HepG2 (cell line): ENCODE data around the gene CHRD. TPM values are rescaled to one million over a fixed set of nuclear protein-coding genes. Genes with fewer than 3 reads are reported as not detected.

Source experiments
- ATAC-seq: fragments of 200-7000 bp; cut with Tn5 transposase; 3 replicates; pipeline ENCODE4 v1.9.1; 2020; ENCODE audit warnings: mild to moderate bottlenecking, moderate library complexity
- BruUV-seq: library from RNA; stranded (reverse); fragments of 400-500 nt; replicated peaks from 2 replicates; lab custom pipeline; 2021; lab: Mats Ljungman, UMichigan
- CTCF ChIA-PET: fragments of 300-600 bp; formaldehyde crosslinking; extraction: SDS; loops from one replicate; lab custom pipeline; 2021; ENCODE audit warnings: low total read pairs, inconsistent platforms, low intra/inter-chr PET ratio; lab: Yijun Ruan, JAX
- POLR2A ChIA-PET: fragments of 350-600 bp; sonication (Branson Sonifier 250); formaldehyde crosslinking; loops from one replicate; lab custom pipeline; 2020; ENCODE audit warnings: antibody characterized with exemption, inconsistent platforms; lab: Yijun Ruan, JAX
- DNase-seq: peaks from one replicate; pipeline ENCODE4 v3.0.0-alpha.2; 2015; ENCODE audit warnings: low spot score
- FAIRE-seq: peaks from 3 replicates; lab custom pipeline; 2011; peaks lifted over from hg19 to GRCh38; lab: Jason Lieb, UNC
- H2AFZ ChIP-seq: one replicate; pipeline ENCODE4 v1.6.1; 2011; ENCODE audit warnings: low read length, inconsistent platforms
- H3K27ac ChIP-seq: fragments of 300-600 bp; 3 replicates; pipeline ENCODE4 v1.8.0; 2011; ENCODE audit warnings: mixed run types, mild to moderate bottlenecking, mixed read lengths, low read length, inconsistent platforms; ENCODE audit not compliant: insufficient read depth; ENCODE audit errors: extremely low read length
- H3K27me3 ChIP-seq, 2 experiments: fragments of 200-600 bp in 1 of 2; 2 replicates in 1 of 2; 3 replicates in 1 of 2; pipeline versions ENCODE4 v1.6.0 to v1.8.0; 2011; ENCODE audit warnings: low read length in 2 of 2, mild to moderate bottlenecking in 2 of 2, moderate library complexity in 2 of 2, inconsistent platforms in 1 of 2; ENCODE audit not compliant: insufficient read depth in 2 of 2, control insufficient read depth in 1 of 2
- H3K36me3 ChIP-seq, 2 experiments: fragments of 200-600 bp in 1 of 2; replicated peaks in 1 of 2; 2 replicates in 1 of 2; 3 replicates in 1 of 2; pipeline versions ENCODE4 v1.5.1 to v1.8.0; 2011; ENCODE audit warnings: low read length in 2 of 2, inconsistent platforms in 1 of 2; ENCODE audit not compliant: insufficient read depth in 2 of 2, control insufficient read depth in 1 of 2
- H3K4me1 ChIP-seq: 2 replicates; pipeline ENCODE4 v1.5.1; 2012; ENCODE audit warnings: low read length, inconsistent platforms; ENCODE audit not compliant: insufficient read depth
- H3K4me2 ChIP-seq: 2 replicates; pipeline ENCODE4 v1.6.0; 2011; ENCODE audit warnings: low read depth, low read length, inconsistent platforms
- H3K4me3 ChIP-seq, 3 experiments: fragments of 200-600 bp in 1 of 3; sonication (generic), shearing (Covaris generic) in 1 of 3; replicated peaks in 1 of 3; 2 replicates each; pipeline ENCODE4 v1.5.1; 2011 to 2016; ENCODE audit warnings: low read length in 3 of 3, inconsistent platforms in 2 of 3, low read depth in 2 of 3, mild to moderate bottlenecking in 2 of 3, control low read depth in 1 of 3, mixed read lengths in 1 of 3; ENCODE audit not compliant: insufficient read depth in 1 of 3
- H3K79me2 ChIP-seq: one replicate; pipeline ENCODE4 v1.6.1; 2011; ENCODE audit warnings: low read length, inconsistent platforms; ENCODE audit not compliant: insufficient read depth
- H3K9ac ChIP-seq: 2 replicates; pipeline ENCODE4 v1.6.0; 2011; ENCODE audit warnings: mild to moderate bottlenecking, low read depth, low read length, inconsistent platforms; ENCODE audit not compliant: insufficient read depth
- H3K9me3 ChIP-seq: 2 replicates; pipeline ENCODE4 v1.5.1; 2012; ENCODE audit warnings: mild to moderate bottlenecking, low read length
- H4K20me1 ChIP-seq: 2 replicates; pipeline ENCODE4 v1.6.0; 2011; ENCODE audit warnings: inconsistent platforms, mild to moderate bottlenecking, low read length, moderate library complexity; ENCODE audit not compliant: insufficient read depth
- AGO2 ChIP-seq: fragments of 200-400 bp; formaldehyde crosslinking; optimal IDR thresholded peaks from 2 replicates; pipeline ENCODE3; 2017; ENCODE audit warnings: mild to moderate bottlenecking, low read depth, low read length, moderate library complexity
- PLRG1 ChIP-seq: fragments of 450-650 bp; conservative IDR thresholded peaks from 2 replicates; pipeline ENCODE4 v1.6.1; 2016
- STAG1 ChIP-seq: sonication (generic); formaldehyde crosslinking; IDR thresholded peaks from 2 replicates; pipeline ENCODE4 v1.4.0; 2020; ENCODE audit warnings: missing genetic modification reagents
- WGBS: methylation state at CpG from one replicate; pipeline ENCODE4 v1.1.6; 2017; ENCODE audit warnings: low lambda C conversion rate; 5-methylcytosine and 5-hydroxymethylcytosine counted together
- in situ Hi-C: cut with HindIII; loops from 2 replicates; pipeline ENCODE4 v1.10.0; 2017; ENCODE audit warnings: low pct_unique_long_range_greater_than_20kb; ENCODE audit not compliant: extremely low pct_ligation_motif_present
- intact Hi-C: fragments of 100-400 bp; cut with micrococcal nuclease; formaldehyde crosslinking; loops from one replicate; pipeline ENCODE4 v1.10.0; 2022; ENCODE audit not compliant: unreplicated experiment
- polyA plus RNA-seq, 8 experiments: library from polyadenylated mRNA; depleted of rRNA in 3 of 8; stranded (reverse) in 7 of 8; unstranded in 1 of 8; fragments of >200 nt; fragmentation: Illumina TruSeq in 4 of 8; extraction: Trizol in 4 of 8; gene quantifications; 2 replicates each; pipeline versions ENCODE4 v1.2.1 to v1.2.3, GENCODE V29; 2011 to 2016; ENCODE audit warnings: low read depth in 4 of 8, missing spikeins in 1 of 8, mixed read lengths in 1 of 8; ENCODE audit not compliant: insufficient read depth in 1 of 8
- total RNA-seq, 5 experiments: library from RNA; depleted of rRNA; stranded (reverse); fragments of >200 nt; fragmentation: Illumina TruSeq; extraction: Trizol; gene quantifications; 2 replicates each; pipeline ENCODE4 v1.2.3, GENCODE V29; 2016; ENCODE audit warnings: low read depth in 1 of 5
- TF ChIP-seq, protein P1 (sequence below): sonication (generic); formaldehyde crosslinking; IDR thresholded peaks from 2 replicates; pipeline ENCODE4 v1.4.0; 2020; ENCODE audit warnings: missing genetic modification reagents

The CHRD gene
- total and polyA plus RNA-seq, 2 of the 13 experiments (the other 11 are each of a cell fraction or from before 2014, with no cell fraction given) = 22.2 to 35.2 TPM

GRCh38 chr3:184343200-184343876 is 36.5 kb upstream of the CHRD start:
- peaks cover 11% of the 10 kb centered on the region for H3K4me1 ChIP-seq
- H3K27ac ChIP-seq = no peak overlapping the region
- ATAC-seq (no peak), DNase-seq (no peak), FAIRE-seq (no peak)
- in situ Hi-C loops (no loop called here), intact Hi-C loops (no loop called here)
- no peak overlapping the region for H3K4me2 ChIP-seq
- peak; percentile 72 for TF ChIP-seq AGO2
- TF ChIP-seq, protein P1, sequence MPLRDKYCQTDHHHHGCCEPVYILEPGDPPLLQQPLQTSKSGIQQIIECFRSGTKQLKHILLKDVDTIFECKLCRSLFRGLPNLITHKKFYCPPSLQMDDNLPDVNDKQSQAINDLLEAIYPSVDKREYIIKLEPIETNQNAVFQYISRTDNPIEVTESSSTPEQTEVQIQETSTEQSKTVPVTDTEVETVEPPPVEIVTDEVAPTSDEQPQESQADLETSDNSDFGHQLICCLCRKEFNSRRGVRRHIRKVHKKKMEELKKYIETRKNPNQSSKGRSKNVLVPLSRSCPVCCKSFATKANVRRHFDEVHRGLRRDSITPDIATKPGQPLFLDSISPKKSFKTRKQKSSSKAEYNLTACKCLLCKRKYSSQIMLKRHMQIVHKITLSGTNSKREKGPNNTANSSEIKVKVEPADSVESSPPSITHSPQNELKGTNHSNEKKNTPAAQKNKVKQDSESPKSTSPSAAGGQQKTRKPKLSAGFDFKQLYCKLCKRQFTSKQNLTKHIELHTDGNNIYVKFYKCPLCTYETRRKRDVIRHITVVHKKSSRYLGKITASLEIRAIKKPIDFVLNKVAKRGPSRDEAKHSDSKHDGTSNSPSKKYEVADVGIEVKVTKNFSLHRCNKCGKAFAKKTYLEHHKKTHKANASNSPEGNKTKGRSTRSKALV (CRISPR knock-in tag) = no peak
- TF ChIP-seq STAG1 (CRISPR knock-in tag) = no peak
- no peak for TF ChIP-seq PLRG1
- H3K4me3 ChIP-seq = no peak overlapping the region
- H2AFZ ChIP-seq = no peak overlapping the region
- H3K79me2 ChIP-seq = no peaks in the 10 kb centered on the region
- H3K9ac ChIP-seq = no peak overlapping the region
- no peaks in the 10 kb centered on the region for H4K20me1 ChIP-seq
- ChIA-PET POLR2A (no interaction called here), CTCF (no interaction called here)
- H3K9me3 ChIP-seq = no peaks in the 10 kb centered on the region
- no peaks in the 10 kb centered on the region for H3K27me3 ChIP-seq
- no TSS peak for BruUV-seq
- 88% methylated on average over 4 of the region's 5 CpGs for WGBS
- H3K36me3 ChIP-seq = peaks cover 4 to 16% of the 10 kb centered on the region in 2 experiments; a peak in 4 of 5 replicates
